ENCODE measurements around the gene TEX12.
A peak's percentile ranks its signal among the peaks of the same experiment; 100 is the strongest.
"Not testable (repeated sequence)": the region's sequence is repeated elsewhere in the genome, so short reads cannot be mapped to it uniquely, and the experiment has no call there.

Gene TEX12

GRCh38 chr11:112160091-112160848 is 6.9 kb upstream of the TEX12 start:
- Mint-ChIP-seq H3K4me1 (peaks cover 4% of the 10 kb centered on the region), H3K9me3 (no peaks in the 10 kb centered on the region), H3K27me3 (peaks cover 22% of the 10 kb centered on the region), H3K27ac (no peak overlapping the region), H3K4me3 (no peak overlapping the region), H3K36me3 (peaks cover 2% of the 10 kb centered on the region)

- no peak overlapping the region for H3K4me3 Mint-ChIP-seq
- peaks cover 2% of the 10 kb centered on the region for H3K36me3 Mint-ChIP-seq
- peaks cover 4% of the 10 kb centered on the region for H3K4me1 Mint-ChIP-seq
- H3K27ac Mint-ChIP-seq, result no peak overlapping the region
- no peaks in the 10 kb centered on the region for H3K9me3 Mint-ChIP-seq
- H3K27me3 Mint-ChIP-seq, result peaks cover 22% of the 10 kb centered on the region
These were observed 6.2 kb upstream of the TEX12 start for GRCh38 chr11:112161012-112161411.

GRCh38 chr11:112162200-112162599 is 5.0 kb upstream of the TEX12 start:
- not testable (repeated sequence) for H3K9me3 Mint-ChIP-seq, H3K4me1 Mint-ChIP-seq, H3K36me3 Mint-ChIP-seq, H3K27ac Mint-ChIP-seq, H3K4me3 Mint-ChIP-seq
- peaks cover 24% of the 10 kb centered on the region for H3K27me3 Mint-ChIP-seq

- H3K27ac Mint-ChIP-seq, result no peak overlapping the region
- peaks cover 2% of the 10 kb centered on the region for H3K36me3 Mint-ChIP-seq
- H3K27me3 Mint-ChIP-seq, result peaks cover 24% of the 10 kb centered on the region
- H3K4me3 Mint-ChIP-seq, result no peak overlapping the region
- peaks cover 4% of the 10 kb centered on the region for H3K4me1 Mint-ChIP-seq
- no peaks in the 10 kb centered on the region for H3K9me3 Mint-ChIP-seq
These were observed 4.2 kb upstream of the TEX12 start for GRCh38 chr11:112162761-112163546.

GRCh38 chr11:112163875-112164685 is 3.1 kb upstream of the TEX12 start, which contains the start of gene IL18:
Gene IL18, minus strand, starts transcription at chr11:112164094. Its CDS starts 9,041 bp downstream, at chr11:112155053.
- H3K4me3 Mint-ChIP-seq, result peak within 1 kb of the TSS; percentile 0
- peaks cover 4% of the 10 kb centered on the region for H3K4me1 Mint-ChIP-seq
- no peak within 1 kb of the TSS for H3K27ac Mint-ChIP-seq
- H3K27me3 Mint-ChIP-seq, result peaks cover 24% of the 10 kb centered on the region
- H3K9me3 Mint-ChIP-seq, result no peaks in the 10 kb centered on the region
- H3K36me3 Mint-ChIP-seq, result peaks cover 2% of the 10 kb centered on the region

GRCh38 chr11:112165049-112165448 is 2.1 kb upstream of the TEX12 start:
- Mint-ChIP-seq H3K9me3 (no peaks in the 10 kb centered on the region), H3K27me3 (peaks cover 24% of the 10 kb centered on the region), H3K4me1 (peaks cover 4% of the 10 kb centered on the region), H3K27ac (no peak overlapping the region), H3K4me3 (no peak overlapping the region), H3K36me3 (peaks cover 2% of the 10 kb centered on the region)

GRCh38 chr11:112166562-112166961 is 610 bp upstream of the TEX12 start:
- Mint-ChIP-seq H3K4me1 (peaks cover 4% of the 10 kb centered on the region), H3K9me3 (no peaks in the 10 kb centered on the region), H3K36me3 (peaks cover 2% of the 10 kb centered on the region), H3K4me3 (no peak overlapping the region), H3K27me3 (peaks cover 21% of the 10 kb centered on the region), H3K27ac (no peak overlapping the region)

- Mint-ChIP-seq H3K27me3 (peaks cover 10% of the 10 kb centered on the region), H3K9me3 (no peaks in the 10 kb centered on the region), H3K36me3 (no peaks in the 10 kb centered on the region), H3K4me3 (no peak overlapping the region), H3K27ac (no peak overlapping the region), H3K4me1 (peaks cover 9% of the 10 kb centered on the region)
These were observed 5.3 kb downstream of the TEX12 start for GRCh38 chr11:112172362-112172994.

- H3K36me3 Mint-ChIP-seq, result no peaks in the 10 kb centered on the region
- no peaks in the 10 kb centered on the region for H3K9me3 Mint-ChIP-seq
- peaks cover 9% of the 10 kb centered on the region for H3K4me1 Mint-ChIP-seq
- H3K27ac Mint-ChIP-seq, result no peak overlapping the region
- peaks cover 13% of the 10 kb centered on the region for H3K27me3 Mint-ChIP-seq
- no peak overlapping the region for H3K4me3 Mint-ChIP-seq
These were observed 6.0 kb downstream of the TEX12 start for GRCh38 chr11:112173152-112173551.

GRCh38 chr11:112174789-112175598 is 7.8 kb downstream of the TEX12 start, which contains the start of gene BCO2:
Gene BCO2, plus strand, starts transcription at chr11:112175512. Its CDS starts 90 bp downstream, at chr11:112175602.
- H3K4me3 Mint-ChIP-seq, result peak within 1 kb of the TSS; percentile 27
- H3K27me3 Mint-ChIP-seq, result peaks cover 14% of the 10 kb centered on the region
- H3K27ac Mint-ChIP-seq, result peak within 1 kb of the TSS; percentile 30
- peaks cover 9% of the 10 kb centered on the region for H3K4me1 Mint-ChIP-seq
- no peaks in the 10 kb centered on the region for H3K36me3 Mint-ChIP-seq
- no peaks in the 10 kb centered on the region for H3K9me3 Mint-ChIP-seq

GRCh38 chr11:112175599-112175952 is 8.4 kb downstream of the TEX12 start:
- Mint-ChIP-seq H3K36me3 (no peaks in the 10 kb centered on the region), H3K27ac (no peak overlapping the region), H3K4me1 (peaks cover 9% of the 10 kb centered on the region), H3K27me3 (peaks cover 14% of the 10 kb centered on the region), H3K4me3 (no peak overlapping the region), H3K9me3 (no peaks in the 10 kb centered on the region)

- H3K27me3 Mint-ChIP-seq, result peaks cover 16% of the 10 kb centered on the region
- no peak overlapping the region for H3K27ac Mint-ChIP-seq
- no peak overlapping the region for H3K4me3 Mint-ChIP-seq
- H3K9me3 Mint-ChIP-seq, result no peaks in the 10 kb centered on the region
- peaks cover 9% of the 10 kb centered on the region for H3K4me1 Mint-ChIP-seq
- H3K36me3 Mint-ChIP-seq, result no peaks in the 10 kb centered on the region
These were observed 8.9 kb downstream of the TEX12 start for GRCh38 chr11:112176077-112176476.

- Mint-ChIP-seq H3K27ac (no peak overlapping the region), H3K4me1 (peaks cover 9% of the 10 kb centered on the region), H3K9me3 (no peaks in the 10 kb centered on the region), H3K36me3 (no peaks in the 10 kb centered on the region), H3K27me3 (peaks cover 16% of the 10 kb centered on the region), H3K4me3 (no peak overlapping the region)
These were observed 10.4 kb downstream of the TEX12 start for GRCh38 chr11:112177589-112177988.

GRCh38 chr11:112178428-112178827 is 11.3 kb downstream of the TEX12 start:
- peaks cover 9% of the 10 kb centered on the region for H3K4me1 Mint-ChIP-seq
- H3K4me3 Mint-ChIP-seq, result no peak overlapping the region
- no peaks in the 10 kb centered on the region for H3K9me3 Mint-ChIP-seq
- peaks cover 16% of the 10 kb centered on the region for H3K27me3 Mint-ChIP-seq
- no peaks in the 10 kb centered on the region for H3K36me3 Mint-ChIP-seq
- no peak overlapping the region for H3K27ac Mint-ChIP-seq

Data from activated naive CD4-positive, alpha-beta T cell treated with anti-CD3 and anti-CD28 coated beads, Interleukin-2, amount 50 U/mL, for 24 hours (primary cell).